RWPE1 (cell line): Measurements from ENCODE around the gene MTHFSD.

Experiments
- CTCF ChIA-PET: fragments of 350-600 bp; sonication (Branson Sonifier 250); formaldehyde crosslinking; extraction: SDS; loops from one replicate; lab custom pipeline; 2021; lab: Yijun Ruan, JAX
- POLR2A ChIA-PET: fragments of 400-600 bp; formaldehyde crosslinking; extraction: SDS; loops from one replicate; lab custom pipeline; 2020; ENCODE audit warnings: antibody characterized with exemption; ENCODE audit not compliant: low non-redundant PET; lab: Yijun Ruan, JAX
- DNase-seq: peaks from one replicate; pipeline ENCODE4 v3.0.0; 2012; ENCODE audit warnings: low spot score
- H3K27ac ChIP-seq: fragments of 450-650 bp; 2 replicates; pipeline ENCODE4 v1.5.1; 2017
- CTCF ChIP-seq: fragments of 450-650 bp; conservative IDR thresholded peaks from 2 replicates; pipeline ENCODE4 v1.5.1; 2017; ENCODE audit warnings: low read depth, mild to moderate bottlenecking

The MTHFSD gene

GRCh38 chr16:86545954-86546637 is 8.9 kb downstream of the MTHFSD start:
- no peak for TF ChIP-seq CTCF
- ChIA-PET CTCF (no interaction called here), POLR2A (no interaction called here)
- no peak for DNase-seq
- no peak overlapping the region for H3K27ac ChIP-seq

GRCh38 chr16:86545481-86545880 is 9.6 kb downstream of the MTHFSD start:
- POLR2A ChIA-PET, result no interaction called here
- DNase-seq, result no peak
- no peak overlapping the region for H3K27ac ChIP-seq

GRCh38 chr16:86542756-86543750 is 12.0 kb downstream of the MTHFSD start:
- no peak for TF ChIP-seq CTCF
- POLR2A ChIA-PET, result no interaction called here
- H3K27ac ChIP-seq, result no peak overlapping the region
- CTCF ChIA-PET, result no interaction called here
- no peak for DNase-seq

More at GRCh38 chr16:86545481-86545880, 9.6 kb downstream of the MTHFSD start:
- no peak for TF ChIP-seq CTCF
- CTCF ChIA-PET, result no interaction called here

GRCh38 chr16:86541560-86541959 is 13.5 kb downstream of the MTHFSD start:
- no peak for DNase-seq
- ChIA-PET CTCF (interaction anchor here (0.5 kb wide), 1 partner anchor 555 kb away, joined by 6 read pairs; no protein-coding TSS in a partner anchor), POLR2A (no interaction called here)
- TF ChIP-seq CTCF, result no peak
- no peak overlapping the region for H3K27ac ChIP-seq

- ChIA-PET POLR2A (no interaction called here), CTCF (no interaction called here)
- DNase-seq, result no peak
- TF ChIP-seq CTCF, result no peak
- no peak overlapping the region for H3K27ac ChIP-seq
Measured at GRCh38 chr16:86540894-86541293, 14.1 kb downstream of the MTHFSD start.

GRCh38 chr16:86538196-86538780 is 16.7 kb downstream of the MTHFSD start:
- ChIA-PET POLR2A (no interaction called here), CTCF (no interaction called here)
- no peak for DNase-seq
- H3K27ac ChIP-seq, result no peak overlapping the region
- TF ChIP-seq CTCF, result no peak
